ENCODE results near the gene DHH. TPM values are rescaled to one million over a fixed set of nuclear protein-coding genes. Genes with fewer than 3 reads are reported as not detected.

DHH gene
- total RNA-seq, 4 donors from 2014 or later: 0.23 to 0.45 (median 0.29) TPM; not detected in 1

- WGBS, 2 donors: 55 to 60% methylated on average over 4 of the region's 4 CpGs
- DNase-seq (ENCODE audit: low spot score in 2 of 2): no peak
- intact Hi-C loops (cut with DNase I; ENCODE audit: low total_unique reads): no loop called here
- no peak for TF ChIP-seq CTCF (IDR thresholded peaks at IDR 0.05)
- no peak for TF ChIP-seq POLR2A (IDR thresholded peaks at IDR 0.05)
- no peak overlapping the region for H3K4me3 ChIP-seq (ENCODE audit: low read depth, poor library complexity, severe bottlenecking)
These were observed 1.7 kb downstream of the DHH start for GRCh38 chr12:49092816-49093406.

GRCh38 chr12:49092086-49092815 lies 2.4 kb downstream of the DHH start:
- intact Hi-C loops (cut with DNase I; ENCODE audit: low total_unique reads): no loop called here
- H3K4me3 ChIP-seq (ENCODE audit: low read depth, poor library complexity, severe bottlenecking): no peak overlapping the region
- 8 to 16% methylated on average over 18 to 30 of the region's 32 CpGs for WGBS, 2 donors
- no peak for DNase-seq (ENCODE audit: low spot score in 2 of 2)
- no peak for TF ChIP-seq CTCF (IDR thresholded peaks at IDR 0.05)
- no peak for TF ChIP-seq POLR2A (IDR thresholded peaks at IDR 0.05)

DNA sequence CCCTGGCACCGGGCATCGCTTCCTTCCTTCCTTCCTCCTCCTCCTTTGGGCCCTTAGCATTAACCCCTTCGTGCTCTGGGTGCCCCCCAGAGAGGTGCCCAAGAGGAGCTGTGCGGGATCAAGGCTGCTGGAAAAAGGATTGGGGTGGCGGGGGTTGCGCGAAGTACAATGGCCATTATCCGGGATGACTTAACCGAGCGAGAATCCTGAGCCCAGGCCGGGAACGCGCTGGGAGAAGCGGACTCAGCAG lies 2.8 kb downstream of the DHH start:
- TF ChIP-seq CTCF (IDR thresholded peaks at IDR 0.05): no peak
- no peak for TF ChIP-seq POLR2A (IDR thresholded peaks at IDR 0.05)
- DNase-seq (ENCODE audit: low spot score in 2 of 2): no peak
- H3K4me3 ChIP-seq (ENCODE audit: low read depth, poor library complexity, severe bottlenecking): no peak overlapping the region
- intact Hi-C loops (cut with DNase I; ENCODE audit: low total_unique reads): no loop called here
- WGBS, 2 donors: 4 to 9% methylated on average over 11 to 14 of the region's 14 CpGs

DNA sequence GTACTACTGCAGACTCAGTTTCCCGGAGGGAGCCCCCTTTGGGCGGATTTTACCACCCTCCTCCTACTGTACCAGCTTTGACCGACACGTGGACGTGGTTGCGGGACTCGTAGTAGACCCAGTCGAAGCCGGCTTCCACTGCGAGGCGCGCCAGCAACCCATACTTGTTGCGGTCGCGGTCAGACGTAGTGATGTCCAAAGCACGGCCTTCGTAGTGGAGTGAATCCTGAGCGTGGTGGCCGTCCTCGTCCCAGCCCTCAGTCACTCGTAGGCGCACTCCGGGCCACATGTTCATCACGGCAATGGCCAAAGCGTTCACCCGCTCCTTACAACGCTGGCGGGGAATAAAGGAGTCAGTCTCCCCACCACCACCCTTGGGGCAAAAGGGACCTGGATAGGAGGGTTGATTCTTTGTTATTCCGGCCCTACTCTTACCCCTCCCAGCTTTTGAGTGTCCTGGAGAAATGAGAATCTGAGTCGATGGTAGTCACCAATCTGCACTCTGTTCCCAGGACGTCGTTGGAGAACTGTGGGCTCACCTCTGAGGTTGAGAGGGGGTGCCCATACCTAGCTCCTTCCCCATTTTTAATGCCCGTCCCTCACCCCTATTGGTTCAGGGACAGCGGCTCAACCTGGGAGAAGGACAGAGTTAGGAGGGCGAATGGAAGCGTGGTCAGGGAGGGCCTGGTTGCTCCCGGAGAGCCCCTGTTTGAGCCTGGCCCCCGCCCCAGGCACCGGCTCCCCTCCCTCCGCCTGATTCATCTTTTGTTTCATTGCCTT lies 3.4 kb downstream of the DHH start:
- TF ChIP-seq CTCF (IDR thresholded peaks at IDR 0.05) (no peak), POLR2A (IDR thresholded peaks at IDR 0.05) (no peak)
- no peak overlapping the region for H3K4me3 ChIP-seq (ENCODE audit: low read depth, poor library complexity, severe bottlenecking)
- intact Hi-C loops (cut with DNase I; ENCODE audit: low total_unique reads): no loop called here
- 21 to 27% methylated on average over 39 to 41 of the region's 41 CpGs for WGBS, 2 donors
- DNase-seq (ENCODE audit: low spot score in 2 of 2): no peak

GRCh38 chr12:49089821-49090773 lies 4.5 kb downstream of the DHH start:
- DNase-seq (ENCODE audit: low spot score in 2 of 2): peak in 1 of 2 donors; percentile 89
- 3 to 4% methylated on average over 43 to 55 of the region's 88 CpGs for WGBS, 2 donors
- intact Hi-C loops (cut with DNase I; ENCODE audit: low total_unique reads): loop anchor here (5.0 to 10.0 kb wide), 2 partner anchors 32 to 145 kb away; no protein-coding TSS in a partner anchor
- TF ChIP-seq POLR2A (IDR thresholded peaks at IDR 0.05): no peak
- TF ChIP-seq CTCF (IDR thresholded peaks at IDR 0.05): no peak
- H3K4me3 ChIP-seq (ENCODE audit: low read depth, poor library complexity, severe bottlenecking): no peak overlapping the region
